Lower leg skin (tissue), 3 donors: ENCODE results near the gene MPPE1.

Experiments
- POLR2A ChIP-seq, 2 donors: fragments of 450-650 bp; IDR thresholded peaks; one replicate each; pipeline ENCODE4 v1.6.1; 2016 to 2017; ENCODE audit warnings: antibody characterized with exemption in 2 of 2, mild to moderate bottlenecking in 1 of 2, moderate library complexity in 1 of 2
- TF ChIP-seq, protein P1 (sequence below), 3 donors: fragments of 450-650 bp; IDR thresholded peaks; one replicate each; pipeline ENCODE4 v1.5.1; 2016; ENCODE audit warnings: antibody characterized with exemption in 3 of 3, mild to moderate bottlenecking in 3 of 3, moderate library complexity in 2 of 3

DNA sequence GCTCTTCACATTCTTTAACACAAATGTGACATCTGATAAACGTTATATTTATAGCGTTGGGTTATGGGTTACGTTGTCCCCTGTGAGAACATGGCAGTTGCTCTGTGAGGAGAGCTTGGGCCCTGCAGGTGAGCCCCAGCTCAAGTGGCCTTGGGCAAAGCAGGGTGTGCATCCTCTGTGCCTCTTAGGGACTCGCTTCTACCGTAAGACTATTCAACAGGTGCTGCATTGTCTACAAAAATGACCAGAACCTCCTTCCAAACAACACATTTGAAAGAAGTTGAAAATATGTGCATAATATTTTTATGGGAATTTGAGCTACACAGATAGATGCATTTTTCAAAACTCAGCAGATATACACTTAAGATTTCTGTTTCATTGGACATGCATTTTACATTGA is 73.3 kb downstream of the MPPE1 start:
- TF ChIP-seq, protein P1, sequence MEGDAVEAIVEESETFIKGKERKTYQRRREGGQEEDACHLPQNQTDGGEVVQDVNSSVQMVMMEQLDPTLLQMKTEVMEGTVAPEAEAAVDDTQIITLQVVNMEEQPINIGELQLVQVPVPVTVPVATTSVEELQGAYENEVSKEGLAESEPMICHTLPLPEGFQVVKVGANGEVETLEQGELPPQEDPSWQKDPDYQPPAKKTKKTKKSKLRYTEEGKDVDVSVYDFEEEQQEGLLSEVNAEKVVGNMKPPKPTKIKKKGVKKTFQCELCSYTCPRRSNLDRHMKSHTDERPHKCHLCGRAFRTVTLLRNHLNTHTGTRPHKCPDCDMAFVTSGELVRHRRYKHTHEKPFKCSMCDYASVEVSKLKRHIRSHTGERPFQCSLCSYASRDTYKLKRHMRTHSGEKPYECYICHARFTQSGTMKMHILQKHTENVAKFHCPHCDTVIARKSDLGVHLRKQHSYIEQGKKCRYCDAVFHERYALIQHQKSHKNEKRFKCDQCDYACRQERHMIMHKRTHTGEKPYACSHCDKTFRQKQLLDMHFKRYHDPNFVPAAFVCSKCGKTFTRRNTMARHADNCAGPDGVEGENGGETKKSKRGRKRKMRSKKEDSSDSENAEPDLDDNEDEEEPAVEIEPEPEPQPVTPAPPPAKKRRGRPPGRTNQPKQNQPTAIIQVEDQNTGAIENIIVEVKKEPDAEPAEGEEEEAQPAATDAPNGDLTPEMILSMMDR (IDR thresholded peaks at IDR 0.05): no peak
- no peak for TF ChIP-seq POLR2A (IDR thresholded peaks at IDR 0.05)
